IPS-20b (cell line): ENCODE measurements around the gene S100A9.

Experiments
- H3K27ac ChIP-seq: one replicate; pipeline ENCODE4 v1.5.1; 2013; ENCODE audit warnings: low read length
- H3K27me3 ChIP-seq: 2 replicates; pipeline ENCODE4 v1.6.1; 2013; ENCODE audit warnings: mild to moderate bottlenecking, low read length, inconsistent platforms; ENCODE audit not compliant: insufficient read depth
- H3K36me3 ChIP-seq: 2 replicates; pipeline ENCODE4 v1.6.1; 2013; ENCODE audit warnings: low read depth, mild to moderate bottlenecking, inconsistent platforms, low read length, moderate library complexity; ENCODE audit not compliant: insufficient read depth
- H3K4me1 ChIP-seq: 2 replicates; pipeline ENCODE4 v1.6.1; 2013; ENCODE audit warnings: mild to moderate bottlenecking, control low read depth, inconsistent platforms, low read length, moderate library complexity; ENCODE audit not compliant: insufficient read depth
- H3K4me3 ChIP-seq: 2 replicates; pipeline ENCODE4 v1.5.1; 2013; ENCODE audit warnings: mild to moderate bottlenecking, low read length, inconsistent platforms
- H3K9ac ChIP-seq: 2 replicates; pipeline ENCODE4 v1.6.1; 2013; ENCODE audit warnings: low read depth, mild to moderate bottlenecking, inconsistent platforms, low read length, moderate library complexity
- H3K9me3 ChIP-seq: 2 replicates; pipeline ENCODE4 v1.6.1; 2013; ENCODE audit warnings: mild to moderate bottlenecking, low read depth, low read length, inconsistent platforms; ENCODE audit not compliant: insufficient read depth

S100A9 gene

GRCh38 chr1:153356392-153357075, 1.1 kb upstream of the S100A9 start:
- no peaks in the 10 kb centered on the region for H3K36me3 ChIP-seq

DNA sequence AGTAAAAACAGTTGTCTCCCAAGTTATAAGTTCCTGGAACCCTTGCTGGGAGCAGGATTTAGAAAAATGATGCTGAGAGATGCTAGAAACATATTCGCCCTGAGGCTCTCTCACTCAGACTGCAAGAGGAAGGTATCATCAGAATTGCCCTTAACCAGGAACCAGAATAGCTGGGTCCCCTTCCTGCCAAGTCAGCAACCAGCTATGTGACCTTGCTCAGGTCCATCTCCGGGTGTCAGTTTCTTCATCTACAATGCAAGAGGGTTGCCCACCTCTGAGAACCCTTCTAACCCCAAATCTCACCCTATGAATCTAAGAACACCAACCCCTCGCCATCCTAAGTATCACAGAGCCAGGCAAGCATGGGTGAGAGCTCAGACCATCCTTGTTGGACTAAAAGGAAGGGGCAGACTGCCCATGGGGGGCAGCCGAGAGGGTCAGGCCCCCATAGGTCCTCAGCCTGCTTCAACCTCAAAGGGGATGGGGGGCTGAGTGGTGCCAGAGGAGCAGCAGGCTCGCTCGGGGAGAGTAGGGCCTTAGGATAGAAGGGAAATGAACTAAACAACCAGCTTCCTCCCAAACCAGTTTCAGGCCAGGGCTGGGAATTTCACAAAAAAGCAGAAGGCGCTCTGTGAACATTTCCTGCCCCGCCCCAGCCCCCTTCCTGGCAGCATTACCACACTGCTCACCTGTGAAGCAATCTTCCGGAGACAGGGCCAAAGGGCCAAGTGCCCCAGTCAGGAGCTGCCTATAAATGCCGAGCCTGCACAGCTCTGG, 390 bp upstream of the S100A9 start:
- Histone ChIP-seq H3K9ac (no peak overlapping the region), H3K27me3 (no peaks in the 10 kb centered on the region), H3K27ac (no peak overlapping the region), H3K4me1 (no peaks in the 10 kb centered on the region), H3K36me3 (no peaks in the 10 kb centered on the region), H3K9me3 (no peaks in the 10 kb centered on the region), H3K4me3 (no peak overlapping the region)

More at GRCh38 chr1:153356392-153357075, 1.1 kb upstream of the S100A9 start:
- H3K27me3 ChIP-seq: no peaks in the 10 kb centered on the region
- no peak overlapping the region for H3K4me3 ChIP-seq
- H3K4me1 ChIP-seq: no peaks in the 10 kb centered on the region
- no peaks in the 10 kb centered on the region for H3K9me3 ChIP-seq
- H3K27ac ChIP-seq: no peak overlapping the region
- H3K9ac ChIP-seq: no peak overlapping the region

DNA sequence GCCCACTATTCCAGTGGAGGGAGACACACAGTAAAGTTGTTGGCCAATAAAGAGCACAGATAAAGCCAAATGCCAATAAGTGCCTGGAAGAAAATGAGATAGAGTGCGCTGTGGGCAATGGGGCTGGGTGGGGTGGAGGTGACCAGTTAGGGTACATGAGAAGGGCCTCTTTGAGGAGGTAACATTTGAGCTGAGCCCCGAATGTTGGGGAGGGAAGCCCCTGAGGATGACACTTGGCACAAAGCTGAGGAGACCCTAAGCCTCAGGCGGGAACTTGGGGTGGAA, 979 bp downstream of the S100A9 start:
- no peak overlapping the region for H3K27ac ChIP-seq

DNA sequence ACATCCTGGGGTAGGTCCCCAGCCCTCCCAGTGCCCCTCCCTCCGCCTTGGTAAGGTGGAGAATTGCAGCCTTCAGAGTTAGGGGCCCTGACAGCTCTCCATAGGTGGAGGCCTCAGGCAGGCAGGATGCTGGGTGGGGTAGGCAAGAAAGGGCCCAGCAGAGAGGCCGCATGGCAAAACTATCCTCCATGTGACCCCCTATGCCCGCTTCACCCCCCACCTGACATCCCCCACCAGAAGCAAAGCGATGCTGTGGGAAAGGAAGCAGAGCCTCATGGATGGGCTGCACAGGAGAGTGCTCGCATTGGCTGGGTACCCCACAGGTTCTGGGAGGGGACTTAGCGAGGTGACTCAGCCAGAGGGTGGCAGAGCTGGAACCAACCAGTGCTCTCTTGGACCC, 1.6 kb downstream of the S100A9 start:
- Histone ChIP-seq H3K9ac (no peak overlapping the region), H3K27me3 (no peaks in the 10 kb centered on the region), H3K4me3 (no peak overlapping the region), H3K4me1 (no peaks in the 10 kb centered on the region), H3K9me3 (no peaks in the 10 kb centered on the region), H3K36me3 (no peaks in the 10 kb centered on the region), H3K27ac (no peak overlapping the region)

More for the DNA sequence above, 979 bp downstream of the S100A9 start:
- no peaks in the 10 kb centered on the region for H3K36me3 ChIP-seq
- H3K9me3 ChIP-seq: no peaks in the 10 kb centered on the region
- no peak overlapping the region for H3K4me3 ChIP-seq
- H3K9ac ChIP-seq: no peak overlapping the region
- H3K4me1 ChIP-seq: no peaks in the 10 kb centered on the region
- no peaks in the 10 kb centered on the region for H3K27me3 ChIP-seq

- no peaks in the 10 kb centered on the region for H3K27me3 ChIP-seq
- H3K36me3 ChIP-seq: no peaks in the 10 kb centered on the region
- no peaks in the 10 kb centered on the region for H3K4me1 ChIP-seq
- no peaks in the 10 kb centered on the region for H3K9me3 ChIP-seq
- no peak overlapping the region for H3K4me3 ChIP-seq
- H3K9ac ChIP-seq: no peak overlapping the region
- no peak overlapping the region for H3K27ac ChIP-seq
Measured at GRCh38 chr1:153360190-153360589, 2.5 kb downstream of the S100A9 start.

- H3K36me3 ChIP-seq: no peaks in the 10 kb centered on the region
- no peaks in the 10 kb centered on the region for H3K9me3 ChIP-seq
- no peak overlapping the region for H3K9ac ChIP-seq
- no peaks in the 10 kb centered on the region for H3K27me3 ChIP-seq
- H3K4me3 ChIP-seq: no peak overlapping the region
- H3K4me1 ChIP-seq: no peaks in the 10 kb centered on the region
- H3K27ac ChIP-seq: no peak overlapping the region
Measured at GRCh38 chr1:153360592-153361479, 3.2 kb downstream of the S100A9 start.

- Histone ChIP-seq H3K4me1 (no peaks in the 10 kb centered on the region), H3K27ac (no peak overlapping the region), H3K36me3 (no peaks in the 10 kb centered on the region), H3K27me3 (no peaks in the 10 kb centered on the region), H3K4me3 (no peak overlapping the region), H3K9ac (no peak overlapping the region), H3K9me3 (no peaks in the 10 kb centered on the region)
Measured at GRCh38 chr1:153361480-153362109, 3.9 kb downstream of the S100A9 start.

- Histone ChIP-seq H3K27me3 (no peaks in the 10 kb centered on the region), H3K4me1 (no peaks in the 10 kb centered on the region)
Measured at GRCh38 chr1:153362187-153362775, 4.6 kb downstream of the S100A9 start.

DNA sequence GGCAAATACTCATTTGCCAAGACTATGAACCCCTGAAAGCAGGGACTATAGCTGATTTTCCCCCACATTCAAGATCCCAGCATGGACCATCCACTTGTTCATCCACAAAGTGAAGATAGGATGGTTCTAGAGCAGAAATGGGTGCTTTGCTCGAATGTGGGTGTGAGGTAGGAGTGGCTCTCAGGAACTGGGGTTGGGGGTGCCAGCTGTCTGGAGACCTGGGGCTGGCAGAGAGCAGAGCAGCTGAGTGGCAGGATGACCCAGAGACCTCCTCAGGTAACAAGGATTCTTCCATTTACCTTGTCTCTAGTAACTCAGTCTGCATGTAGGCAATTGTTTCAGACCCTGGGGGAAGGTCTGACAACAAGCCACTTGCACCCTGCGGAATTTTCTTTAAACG, 6.0 kb downstream of the S100A9 start:
- no peaks in the 10 kb centered on the region for H3K9me3 ChIP-seq
- no peak overlapping the region for H3K4me3 ChIP-seq
- no peak overlapping the region for H3K9ac ChIP-seq
- no peak overlapping the region for H3K27ac ChIP-seq
- no peaks in the 10 kb centered on the region for H3K4me1 ChIP-seq
- no peaks in the 10 kb centered on the region for H3K36me3 ChIP-seq
- no peaks in the 10 kb centered on the region for H3K27me3 ChIP-seq

More at GRCh38 chr1:153362187-153362775, 4.6 kb downstream of the S100A9 start:
- no peaks in the 10 kb centered on the region for H3K36me3 ChIP-seq
- H3K9ac ChIP-seq: no peak overlapping the region
- H3K27ac ChIP-seq: no peak overlapping the region
- H3K4me3 ChIP-seq: no peak overlapping the region
- H3K9me3 ChIP-seq: no peaks in the 10 kb centered on the region

DNA sequence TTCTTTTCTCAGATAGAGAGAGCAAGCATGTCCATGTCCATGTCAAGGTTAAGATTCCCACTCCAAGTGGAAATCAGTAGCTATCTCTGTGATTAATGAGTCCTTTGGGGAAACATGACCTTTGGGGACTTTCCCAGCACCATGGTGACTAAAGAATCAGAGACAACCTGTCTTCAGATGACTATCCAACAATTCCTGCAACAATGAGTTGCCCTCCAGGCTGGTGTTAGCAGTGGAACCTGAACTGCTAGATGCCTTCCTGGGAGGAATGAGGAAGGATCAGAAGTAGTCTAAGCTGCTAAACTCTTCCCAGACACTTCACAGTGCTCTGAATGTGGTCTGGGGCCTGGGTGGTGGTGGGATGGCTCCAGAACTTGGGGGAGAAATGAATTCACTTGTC, 6.5 kb downstream of the S100A9 start:
- Histone ChIP-seq H3K9me3 (no peaks in the 10 kb centered on the region), H3K27me3 (no peaks in the 10 kb centered on the region), H3K4me3 (no peak overlapping the region), H3K9ac (no peak overlapping the region), H3K4me1 (no peaks in the 10 kb centered on the region), H3K27ac (no peak overlapping the region), H3K36me3 (no peaks in the 10 kb centered on the region)
